KOPT-K1 (cell line): ENCODE data around the gene ADGRL3.

Source experiments
- H3K27ac ChIP-seq: fragments of 200-600 bp; sonication (generic); 2 replicates; pipeline ENCODE4 v1.5.1; 2016; ENCODE audit warnings: antibody characterized with exemption, mild to moderate bottlenecking, low read depth, low read length; ENCODE audit not compliant: poor library complexity, severe bottlenecking
- H3K36me3 ChIP-seq: fragments of 200-600 bp; sonication (generic); 2 replicates; pipeline ENCODE4 v1.5.1; 2017; ENCODE audit warnings: antibody characterized with exemption, mild to moderate bottlenecking, low read length, moderate library complexity; ENCODE audit not compliant: insufficient read depth
- H3K9me3 ChIP-seq: fragments of 200-600 bp; sonication (generic); 2 replicates; pipeline ENCODE4 v1.5.1; 2017; ENCODE audit warnings: antibody characterized with exemption, low read length, mild to moderate bottlenecking; ENCODE audit not compliant: insufficient read depth, poor library complexity, severe bottlenecking

ADGRL3 gene

GRCh38 chr4:61200187-61200915 lies at the start of gene ADGRL3:
Gene ADGRL3, plus strand, starts transcription at chr4:61200326.
- H3K27ac ChIP-seq = no peak within 1 kb of the TSS
- H3K9me3 ChIP-seq = no peaks in the 10 kb centered on the region
- no peaks in the 10 kb centered on the region for H3K36me3 ChIP-seq

GRCh38 chr4:61152433-61152832 lies 47.7 kb upstream of the ADGRL3 start:
- Histone ChIP-seq H3K9me3 (no peaks in the 10 kb centered on the region), H3K27ac (no peak overlapping the region), H3K36me3 (no peaks in the 10 kb centered on the region)

- Histone ChIP-seq H3K9me3 (no peaks in the 10 kb centered on the region), H3K27ac (no peak overlapping the region), H3K36me3 (no peaks in the 10 kb centered on the region)
Measured at GRCh38 chr4:61160478-61160877, 39.6 kb upstream of the ADGRL3 start.

GRCh38 chr4:61162116-61162515 lies 38.0 kb upstream of the ADGRL3 start:
- Histone ChIP-seq H3K9me3 (no peaks in the 10 kb centered on the region), H3K36me3 (no peaks in the 10 kb centered on the region), H3K27ac (no peak overlapping the region)

GRCh38 chr4:61173799-61174198 lies 26.3 kb upstream of the ADGRL3 start:
- no peak overlapping the region for H3K27ac ChIP-seq
- no peaks in the 10 kb centered on the region for H3K36me3 ChIP-seq
- no peaks in the 10 kb centered on the region for H3K9me3 ChIP-seq

GRCh38 chr4:61175495-61175894 lies 24.6 kb upstream of the ADGRL3 start:
- Histone ChIP-seq H3K36me3 (no peaks in the 10 kb centered on the region), H3K27ac (no peak overlapping the region), H3K9me3 (no peaks in the 10 kb centered on the region)

- no peaks in the 10 kb centered on the region for H3K9me3 ChIP-seq
- H3K27ac ChIP-seq = no peak overlapping the region
- H3K36me3 ChIP-seq = no peaks in the 10 kb centered on the region
Measured at GRCh38 chr4:61177367-61177766, 22.8 kb upstream of the ADGRL3 start.

- Histone ChIP-seq H3K36me3 (no peaks in the 10 kb centered on the region), H3K27ac (no peak overlapping the region)
Measured at GRCh38 chr4:61180405-61180804, 19.7 kb upstream of the ADGRL3 start.

GRCh38 chr4:61182915-61183314 lies 17.2 kb upstream of the ADGRL3 start:
- Histone ChIP-seq H3K27ac (no peak overlapping the region), H3K9me3 (no peaks in the 10 kb centered on the region), H3K36me3 (no peaks in the 10 kb centered on the region)

More at GRCh38 chr4:61180405-61180804, 19.7 kb upstream of the ADGRL3 start:
- no peaks in the 10 kb centered on the region for H3K9me3 ChIP-seq

GRCh38 chr4:61185288-61185687 lies 14.8 kb upstream of the ADGRL3 start:
- no peaks in the 10 kb centered on the region for H3K9me3 ChIP-seq
- H3K36me3 ChIP-seq = no peaks in the 10 kb centered on the region
- H3K27ac ChIP-seq = no peak overlapping the region

- no peaks in the 10 kb centered on the region for H3K9me3 ChIP-seq
- H3K36me3 ChIP-seq = no peaks in the 10 kb centered on the region
- no peak overlapping the region for H3K27ac ChIP-seq
Measured at GRCh38 chr4:61192392-61192791, 7.7 kb upstream of the ADGRL3 start.

GRCh38 chr4:61193863-61194262 lies 6.3 kb upstream of the ADGRL3 start:
- H3K36me3 ChIP-seq = no peaks in the 10 kb centered on the region
- H3K9me3 ChIP-seq = no peaks in the 10 kb centered on the region
- H3K27ac ChIP-seq = no peak overlapping the region

GRCh38 chr4:61194571-61194970 lies 5.6 kb upstream of the ADGRL3 start:
- H3K27ac ChIP-seq = no peak overlapping the region
- H3K36me3 ChIP-seq = no peaks in the 10 kb centered on the region
- H3K9me3 ChIP-seq = no peaks in the 10 kb centered on the region

- Histone ChIP-seq H3K36me3 (no peaks in the 10 kb centered on the region), H3K27ac (no peak overlapping the region), H3K9me3 (no peaks in the 10 kb centered on the region)
Measured at GRCh38 chr4:61195101-61195500, 5.0 kb upstream of the ADGRL3 start.

- H3K9me3 ChIP-seq = no peaks in the 10 kb centered on the region
- no peak overlapping the region for H3K27ac ChIP-seq
- no peaks in the 10 kb centered on the region for H3K36me3 ChIP-seq
Measured at GRCh38 chr4:61198686-61199085, 1.4 kb upstream of the ADGRL3 start.

- H3K36me3 ChIP-seq = no peaks in the 10 kb centered on the region
- no peaks in the 10 kb centered on the region for H3K9me3 ChIP-seq
- H3K27ac ChIP-seq = no peak overlapping the region
Measured at GRCh38 chr4:61199873-61200186, 296 bp upstream of the ADGRL3 start.
